BLaER1 treated with 17β-estradiol and CSF1 and Interleukin-3, amounts not matched to agents 10 nM and 100 nM (cell line): Measurements from ENCODE around the gene ADAMTS12.
A peak's percentile ranks its signal among the peaks of the same experiment; 100 is the strongest.

ENCODE experiments used
- H3K27ac ChIP-seq, 11 experiments: shearing (Covaris generic); formaldehyde crosslinking; 2 replicates each; pipeline ENCODE4 v1.8.1; 2022
- H3K27me3 ChIP-seq, 11 experiments: shearing (Covaris generic); formaldehyde crosslinking; 2 replicates each; pipeline ENCODE4 v1.8.1; 2022
- H3K36me3 ChIP-seq, 11 experiments: shearing (Covaris generic); formaldehyde crosslinking; 2 replicates each; pipeline ENCODE4 v1.8.1; 2022
- H3K4me1 ChIP-seq, 10 experiments: shearing (Covaris generic); formaldehyde crosslinking; 2 replicates each; pipeline ENCODE4 v1.8.1; 2022
- H3K4me2 ChIP-seq, 11 experiments: shearing (Covaris generic); formaldehyde crosslinking; 2 replicates each; pipeline ENCODE4 v1.8.1; 2022
- H3K4me3 ChIP-seq, 10 experiments: shearing (Covaris generic); formaldehyde crosslinking; 2 replicates each; pipeline ENCODE4 v1.8.1; 2022
- H3K9ac ChIP-seq, 11 experiments: shearing (Covaris generic); formaldehyde crosslinking; 2 replicates each; pipeline ENCODE4 v1.8.1; 2022
- H3K9me3 ChIP-seq, 11 experiments: shearing (Covaris generic); formaldehyde crosslinking; replicated peaks in 1 of 11; 2 replicates each; pipeline ENCODE4 v1.8.1; 2022
- H4K20me1 ChIP-seq, 11 experiments: shearing (Covaris generic); formaldehyde crosslinking; 2 replicates each; pipeline ENCODE4 v1.8.1; 2022
- Cebpa-rat ChIP-seq, 11 experiments: shearing (Covaris generic); IDR thresholded peaks; 2 replicates each; pipeline ENCODE4 v1.8.1; 2022

ADAMTS12 gene

GRCh38 chr5:33487236-33487635, 404.6 kb downstream of the ADAMTS12 start:
- Histone ChIP-seq H3K4me1 (no peaks in the 10 kb centered on the region), H3K27ac (no peak overlapping the region), H3K4me2 (no peak overlapping the region), H3K36me3 (peaks cover 0 to 6% (median 0%) of the 10 kb centered on the region in 11 experiments; a peak in 1 of 22 replicates), H3K27me3 (no peaks in the 10 kb centered on the region), H3K9me3 (peaks cover 4 to 12% (median 8%) of the 10 kb centered on the region in 11 experiments; a peak in 12 of 22 replicates), H4K20me1 (no peaks in the 10 kb centered on the region), H3K9ac (no peak overlapping the region), H3K4me3 (no peak overlapping the region)
- no peak for TF ChIP-seq Cebpa-rat (IDR thresholded peaks at IDR 0.05)

- Histone ChIP-seq H3K27me3 (no peaks in the 10 kb centered on the region), H3K9ac (no peak overlapping the region), H3K4me2 (no peak overlapping the region), H3K4me1 (peaks cover 0 to 5% (median 0%) of the 10 kb centered on the region in 10 experiments; a peak in 1 of 20 replicates), H4K20me1 (no peaks in the 10 kb centered on the region), H3K27ac (no peak overlapping the region), H3K4me3 (no peak overlapping the region), H3K36me3 (peaks cover 9 to 32% (median 15%) of the 10 kb centered on the region in 11 experiments; a peak in 19 of 22 replicates), H3K9me3 (no peaks in the 10 kb centered on the region)
- TF ChIP-seq Cebpa-rat (IDR thresholded peaks at IDR 0.05), result no peak
These were observed 409.5 kb downstream of the ADAMTS12 start for GRCh38 chr5:33482335-33482734.

- H3K9me3 ChIP-seq, result peaks cover 0 to 9% (median 5%) of the 10 kb centered on the region in 11 experiments; a peak in 9 of 22 replicates
- peaks cover 0 to 5% (median 0%) of the 10 kb centered on the region in 10 experiments; a peak in 3 of 20 replicates for H3K4me1 ChIP-seq
- H3K9ac ChIP-seq, result no peak overlapping the region
- H3K27ac ChIP-seq, result no peak overlapping the region
- H3K4me3 ChIP-seq, result no peak overlapping the region
- H3K36me3 ChIP-seq, result peaks cover 23 to 46% (median 29%) of the 10 kb centered on the region in 11 experiments; a peak in 21 of 22 replicates
- no peak overlapping the region for H3K4me2 ChIP-seq
- no peaks in the 10 kb centered on the region for H3K27me3 ChIP-seq
- TF ChIP-seq Cebpa-rat (IDR thresholded peaks at IDR 0.05), result no peak
- no peaks in the 10 kb centered on the region for H4K20me1 ChIP-seq
These were observed 410.9 kb downstream of the ADAMTS12 start for GRCh38 chr5:33480876-33481275.

GRCh38 chr5:33479311-33479710, 412.5 kb downstream of the ADAMTS12 start:
- H3K9ac ChIP-seq, result no peak overlapping the region
- H3K9me3 ChIP-seq, result peaks cover 8 to 25% (median 20%) of the 10 kb centered on the region in 11 experiments
- peaks cover 0 to 12% (median 7%) of the 10 kb centered on the region in 10 experiments; a peak in 14 of 20 replicates for H3K4me1 ChIP-seq
- no peak overlapping the region for H3K4me2 ChIP-seq
- peaks cover 39 to 62% (median 45%) of the 10 kb centered on the region in 11 experiments for H3K36me3 ChIP-seq
- no peaks in the 10 kb centered on the region for H3K27me3 ChIP-seq
- no peaks in the 10 kb centered on the region for H4K20me1 ChIP-seq
- no peak overlapping the region for H3K27ac ChIP-seq
- TF ChIP-seq Cebpa-rat (IDR thresholded peaks at IDR 0.05), result no peak
- no peak overlapping the region for H3K4me3 ChIP-seq

GRCh38 chr5:33477816-33478215, 414.0 kb downstream of the ADAMTS12 start:
- Histone ChIP-seq H3K4me2 (no peak overlapping the region), H3K9me3 (peaks cover 23 to 39% (median 34%) of the 10 kb centered on the region in 11 experiments), H3K27me3 (no peaks in the 10 kb centered on the region), H3K4me1 (peaks cover 0 to 12% (median 7%) of the 10 kb centered on the region in 10 experiments; a peak in 14 of 20 replicates), H3K27ac (no peak overlapping the region), H3K36me3 (peaks cover 54 to 73% (median 60%) of the 10 kb centered on the region in 11 experiments), H3K4me3 (no peak overlapping the region), H3K9ac (no peak overlapping the region), H4K20me1 (no peaks in the 10 kb centered on the region)
- TF ChIP-seq Cebpa-rat (IDR thresholded peaks at IDR 0.05), result no peak

- H3K27me3 ChIP-seq, result no peaks in the 10 kb centered on the region
- H3K36me3 ChIP-seq, result peaks cover 62 to 79% (median 67%) of the 10 kb centered on the region in 11 experiments
- no peak overlapping the region for H3K9ac ChIP-seq
- H4K20me1 ChIP-seq, result no peaks in the 10 kb centered on the region
- no peak for TF ChIP-seq Cebpa-rat (IDR thresholded peaks at IDR 0.05)
- H3K4me1 ChIP-seq, result peaks cover 0 to 12% (median 7%) of the 10 kb centered on the region in 10 experiments; a peak in 14 of 20 replicates
- H3K4me2 ChIP-seq, result no peak overlapping the region
- no peak overlapping the region for H3K4me3 ChIP-seq
- no peak overlapping the region for H3K27ac ChIP-seq
- H3K9me3 ChIP-seq, result peaks cover 25 to 48% (median 35%) of the 10 kb centered on the region in 11 experiments
These were observed 414.8 kb downstream of the ADAMTS12 start for GRCh38 chr5:33476992-33477391.

GRCh38 chr5:33475706-33476105, 416.1 kb downstream of the ADAMTS12 start:
- Histone ChIP-seq H3K27me3 (no peaks in the 10 kb centered on the region), H3K36me3 (peaks cover 75 to 92% (median 80%) of the 10 kb centered on the region in 11 experiments), H3K9me3 (peaks cover 25 to 60% (median 35%) of the 10 kb centered on the region in 11 experiments), H3K4me2 (peak overlapping the region in 6 of 11 experiments; percentile 16 to 36 (median 24); a peak in 5 of 22 replicates), H3K9ac (no peak overlapping the region), H3K4me3 (no peak overlapping the region), H3K27ac (peak overlapping the region in 3 of 11 experiments; percentile 7 to 28 (median 18); a peak in 3 of 22 replicates), H4K20me1 (peaks cover 0 to 6% (median 0%) of the 10 kb centered on the region in 11 experiments; a peak in 1 of 22 replicates), H3K4me1 (peaks cover 0 to 22% (median 13%) of the 10 kb centered on the region in 10 experiments; a peak in 15 of 20 replicates)
- TF ChIP-seq Cebpa-rat (IDR thresholded peaks at IDR 0.05), result no peak

- no peaks in the 10 kb centered on the region for H3K27me3 ChIP-seq
- peaks cover 25 to 65% (median 35%) of the 10 kb centered on the region in 11 experiments for H3K9me3 ChIP-seq
- peak overlapping the region in 5 of 11 experiments; percentile 17 to 36 (median 25); a peak in 5 of 22 replicates for H3K4me2 ChIP-seq
- no peak overlapping the region for H3K4me3 ChIP-seq
- no peak overlapping the region for H3K9ac ChIP-seq
- TF ChIP-seq Cebpa-rat (IDR thresholded peaks at IDR 0.05), result no peak
- peaks cover 0 to 28% (median 17%) of the 10 kb centered on the region in 10 experiments; a peak in 15 of 20 replicates for H3K4me1 ChIP-seq
- peak overlapping the region in 3 of 11 experiments; percentile 7 to 28 (median 18); a peak in 2 of 22 replicates for H3K27ac ChIP-seq
- peaks cover 0 to 13% (median 4%) of the 10 kb centered on the region in 11 experiments; a peak in 8 of 22 replicates for H4K20me1 ChIP-seq
- H3K36me3 ChIP-seq, result peaks cover 82 to 95% (median 86%) of the 10 kb centered on the region in 11 experiments
These were observed 416.8 kb downstream of the ADAMTS12 start for GRCh38 chr5:33474931-33475499.

GRCh38 chr5:33474004-33474403, 417.8 kb downstream of the ADAMTS12 start:
- peaks cover 91 to 96% (median 92%) of the 10 kb centered on the region in 11 experiments for H3K36me3 ChIP-seq
- H3K4me1 ChIP-seq, result peaks cover 0 to 31% (median 15%) of the 10 kb centered on the region in 10 experiments; a peak in 15 of 20 replicates
- H3K4me2 ChIP-seq, result no peak overlapping the region
- 0 out of 20 replicates have a peak overlapping the region, but pooled peaks of 1 of the 10 experiments have one; percentile 6 for H3K4me3 ChIP-seq
- no peak overlapping the region for H3K27ac ChIP-seq
- peaks cover 0 to 21% (median 11%) of the 10 kb centered on the region in 11 experiments; a peak in 13 of 22 replicates for H4K20me1 ChIP-seq
- no peak overlapping the region for H3K9ac ChIP-seq
- H3K27me3 ChIP-seq, result no peaks in the 10 kb centered on the region
- peaks cover 25 to 65% (median 35%) of the 10 kb centered on the region in 11 experiments for H3K9me3 ChIP-seq
- no peak for TF ChIP-seq Cebpa-rat (IDR thresholded peaks at IDR 0.05)
